AG09319 (cell line): ENCODE measurements around the gene CCDC148.
"Not testable (repeated sequence)": the region's sequence is repeated elsewhere in the genome, so short reads cannot be mapped to it uniquely, and the experiment has no call there.

Source experiments
- DNase-seq: peaks from one replicate; pipeline ENCODE4 v3.0.0-alpha.2; 2010; ENCODE audit warnings: low read depth; ENCODE audit errors: extremely low read depth
- CTCF ChIP-seq: IDR thresholded peaks from 2 replicates; pipeline ENCODE4 v1.5.1; 2011; ENCODE audit warnings: low read depth, mild to moderate bottlenecking, inconsistent platforms, low read length, moderate library complexity

CCDC148 gene

GRCh38 chr2:158482594-158482993 lies 26.0 kb upstream of the CCDC148 start:
- no peak for TF ChIP-seq CTCF
- DNase-seq, result no peak

- DNase-seq, result no peak
- no peak for TF ChIP-seq CTCF
These were observed 24.6 kb upstream of the CCDC148 start for GRCh38 chr2:158481116-158481515.

- no peak for DNase-seq
These were observed 22.3 kb upstream of the CCDC148 start for GRCh38 chr2:158478816-158479215.

GRCh38 chr2:158478237-158478636 lies 21.7 kb upstream of the CCDC148 start:
- DNase-seq, result no peak
- no peak for TF ChIP-seq CTCF

More at GRCh38 chr2:158478816-158479215, 22.3 kb upstream of the CCDC148 start:
- no peak for TF ChIP-seq CTCF

GRCh38 chr2:158477202-158477601 lies 20.6 kb upstream of the CCDC148 start:
- no peak for DNase-seq
- TF ChIP-seq CTCF, result no peak

- not testable (repeated sequence) for DNase-seq
These were observed 18.0 kb upstream of the CCDC148 start for GRCh38 chr2:158474526-158475011.

GRCh38 chr2:158473719-158474392 lies 17.3 kb upstream of the CCDC148 start:
- no peak for TF ChIP-seq CTCF
- DNase-seq, result no peak

GRCh38 chr2:158473300-158473699 lies 16.7 kb upstream of the CCDC148 start:
- DNase-seq, result not testable (repeated sequence)

GRCh38 chr2:158472829-158473228 lies 16.3 kb upstream of the CCDC148 start:
- DNase-seq, result not testable (repeated sequence)
